ENCODE data around the gene LRBA. TPM values are rescaled to one million over a fixed set of nuclear protein-coding genes. Genes with fewer than 3 reads are reported as not detected.

Gene LRBA
- total RNA-seq, 1 experiment from 2014 or later = 12.5 TPM

GRCh38 chr4:150250293-150250997 is 764.6 kb downstream of the LRBA start:
- no peak for DNase-seq (ENCODE audit: low read depth)

- DNase-seq (ENCODE audit: low read depth) = peak; percentile 30
These were observed 766.9 kb downstream of the LRBA start for GRCh38 chr4:150248181-150248580.

- no peak for DNase-seq (ENCODE audit: low read depth)
These were observed 767.9 kb downstream of the LRBA start for GRCh38 chr4:150247184-150247583.

- peak; percentile 61 for DNase-seq (ENCODE audit: low read depth)
These were observed 770.5 kb downstream of the LRBA start for GRCh38 chr4:150244600-150244999.

DNA sequence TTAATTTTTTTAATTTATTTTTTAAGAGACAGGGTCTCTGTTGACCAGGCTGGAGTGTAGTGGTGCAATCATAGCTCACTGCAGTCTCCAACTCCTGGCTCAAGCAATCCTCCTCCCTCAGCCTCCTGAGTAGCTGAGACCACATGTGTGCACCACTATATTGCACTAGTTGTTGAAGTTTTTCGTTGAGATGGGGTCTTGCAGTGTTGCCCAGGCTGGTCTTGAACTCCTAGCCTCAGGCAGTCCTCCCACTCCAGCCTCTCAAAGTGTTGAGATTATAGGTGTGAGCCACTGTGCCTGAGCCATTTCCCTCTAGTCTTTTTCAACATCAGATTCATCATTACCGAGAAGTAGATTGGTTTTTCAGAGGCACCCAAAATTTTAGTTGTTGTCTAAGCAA is 771.2 kb downstream of the LRBA start:
- no peak for DNase-seq (ENCODE audit: low read depth)

DNA sequence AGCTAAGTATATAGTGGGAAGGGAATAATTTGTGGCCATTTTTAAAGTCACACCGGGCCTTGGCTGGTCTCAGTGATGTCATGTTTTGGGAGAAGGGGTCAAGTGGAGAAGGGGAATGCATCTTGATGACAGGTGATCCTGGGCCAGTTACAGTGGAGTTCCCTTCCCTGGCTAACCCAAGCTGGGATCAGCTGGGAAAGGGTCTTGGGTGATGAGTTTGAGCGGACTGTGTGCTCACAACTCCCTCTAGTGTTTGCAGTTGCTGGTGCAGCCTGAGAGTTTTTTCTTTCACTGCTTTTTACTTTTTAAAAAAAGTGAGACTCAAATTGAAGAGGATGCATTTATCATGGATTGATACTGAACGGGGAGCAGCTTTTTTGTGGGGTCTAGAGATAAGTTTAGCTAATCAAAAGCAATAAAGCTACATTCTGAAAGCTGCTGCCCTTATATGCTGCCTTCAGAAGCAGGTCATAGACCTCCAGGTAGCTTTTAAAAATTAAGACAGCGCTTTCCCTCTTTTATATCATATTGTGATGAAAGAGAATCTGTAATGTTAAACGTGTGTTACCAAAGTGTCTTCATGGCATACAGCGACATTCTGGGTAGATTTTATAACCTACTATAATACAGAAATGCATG is 772.1 kb downstream of the LRBA start:
- peak; percentile 40 for DNase-seq (ENCODE audit: low read depth)

DNA sequence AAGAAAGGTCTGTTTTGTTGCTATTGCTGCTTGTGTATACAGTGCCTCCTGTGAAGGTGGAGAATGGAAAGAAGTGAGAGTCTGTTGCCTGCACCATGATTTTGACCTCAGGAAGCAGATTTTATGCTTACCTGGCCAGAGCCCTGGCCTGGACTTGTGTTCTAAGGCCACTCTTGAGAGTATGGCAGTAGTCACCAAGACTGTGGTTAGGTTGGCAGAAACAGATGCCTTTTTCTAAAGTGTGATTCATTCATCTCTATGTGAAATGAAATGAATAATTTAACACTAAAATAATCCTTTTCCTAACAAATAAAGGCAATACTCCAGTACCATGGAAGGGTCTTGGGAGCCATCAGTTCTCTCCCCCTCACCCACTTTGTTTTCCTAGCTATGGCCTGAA is 775.1 kb downstream of the LRBA start:
- DNase-seq (ENCODE audit: low read depth) = no peak

DNA sequence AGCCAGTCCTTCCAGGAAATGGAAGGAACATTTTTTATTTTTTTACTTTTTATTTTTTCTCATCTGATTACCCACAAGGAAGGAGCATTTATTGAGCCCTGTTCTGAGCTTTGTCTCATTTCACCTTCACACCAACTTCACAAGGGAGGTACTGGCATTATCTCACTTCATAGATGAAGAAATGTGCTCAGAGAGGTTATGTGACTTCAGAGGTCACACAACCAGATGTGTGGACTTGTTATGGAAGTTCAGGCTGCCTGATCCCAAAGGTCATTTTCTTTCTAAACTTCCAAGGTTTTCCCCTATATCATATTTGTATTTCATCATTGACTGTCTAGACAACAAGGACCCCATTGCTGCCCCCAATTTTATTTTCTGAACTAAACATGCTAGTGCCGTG is 776.5 kb downstream of the LRBA start:
- DNase-seq (ENCODE audit: low read depth) = no peak

- DNase-seq (ENCODE audit: low read depth) = peak; percentile 80
These were observed 777.8 kb downstream of the LRBA start for GRCh38 chr4:150237110-150237872.

- DNase-seq (ENCODE audit: low read depth) = no peak
These were observed 778.5 kb downstream of the LRBA start for GRCh38 chr4:150236626-150237025.

GRCh38 chr4:150235808-150236271 is 779.2 kb downstream of the LRBA start:
- no peak for DNase-seq (ENCODE audit: low read depth)

GRCh38 chr4:150235317-150235716 is 779.8 kb downstream of the LRBA start:
- DNase-seq (ENCODE audit: low read depth) = no peak

- DNase-seq (ENCODE audit: low read depth) = peak; percentile 32
These were observed 780.8 kb downstream of the LRBA start for GRCh38 chr4:150234246-150234645.

GRCh38 chr4:150232029-150232428 is 783.1 kb downstream of the LRBA start:
- DNase-seq (ENCODE audit: low read depth) = no peak

DNA sequence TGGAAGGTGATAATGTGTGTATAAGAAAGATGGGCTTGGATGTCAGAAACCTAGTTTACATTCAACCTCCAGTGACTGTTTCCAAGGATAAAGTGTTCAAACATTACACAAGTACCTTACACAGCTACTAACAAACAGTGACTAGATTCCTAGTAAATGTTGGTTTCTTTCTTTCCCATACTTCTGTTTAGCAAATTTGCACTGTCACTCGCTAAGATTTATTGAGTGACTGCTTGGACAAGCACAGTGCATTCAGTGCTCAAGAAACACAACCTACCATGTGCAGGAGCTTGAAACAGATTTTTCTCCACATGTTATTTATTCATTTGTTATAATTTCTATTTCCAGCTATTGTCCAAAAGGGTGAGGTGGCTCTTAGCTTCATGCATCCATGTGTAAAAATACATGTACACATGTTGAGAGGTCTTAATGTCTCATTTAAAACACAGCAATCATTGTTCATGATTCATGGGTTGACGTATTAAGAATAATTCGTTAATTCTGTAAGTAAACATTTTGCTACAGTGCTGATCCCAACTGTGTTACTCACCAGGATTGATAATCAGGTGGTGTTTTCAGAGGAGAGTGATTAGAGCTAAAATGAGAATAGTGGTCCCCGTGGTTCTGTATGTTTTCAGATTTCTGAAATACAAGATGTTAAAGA is 783.8 kb downstream of the LRBA start:
- no peak for DNase-seq (ENCODE audit: low read depth)

GRCh38 chr4:150230561-150230960 is 784.5 kb downstream of the LRBA start:
- no peak for DNase-seq (ENCODE audit: low read depth)

GRCh38 chr4:150229520-150229919 is 785.6 kb downstream of the LRBA start:
- peak; percentile 75 for DNase-seq (ENCODE audit: low read depth)

GRCh38 chr4:150224896-150225591 is 790.0 kb downstream of the LRBA start:
- peak; percentile 64 for DNase-seq (ENCODE audit: low read depth)

- DNase-seq (ENCODE audit: low read depth) = peak; percentile 32
These were observed 795.2 kb downstream of the LRBA start for GRCh38 chr4:150219841-150220240.

- DNase-seq (ENCODE audit: low read depth) = no peak
These were observed 796.6 kb downstream of the LRBA start for GRCh38 chr4:150218447-150218846.

DNA sequence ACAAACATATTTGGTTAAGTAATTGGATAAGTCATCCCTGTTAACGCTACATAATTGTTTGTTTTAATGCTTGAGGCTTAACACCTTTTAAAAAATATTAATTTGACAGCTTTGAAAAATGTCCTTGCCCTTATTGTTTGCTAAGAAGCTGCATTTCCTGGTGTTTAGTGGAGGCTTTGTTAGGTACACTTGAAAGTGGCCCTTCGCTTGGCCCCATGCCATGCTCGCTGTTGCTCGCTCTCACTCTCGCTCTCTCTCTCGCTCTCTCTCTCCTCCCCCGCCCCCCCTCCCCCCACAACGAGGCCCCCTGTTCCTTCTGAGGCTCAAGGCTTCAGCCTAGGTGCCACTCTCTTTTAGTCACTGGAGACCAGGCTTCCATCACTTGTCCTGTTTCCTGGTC is 797.3 kb downstream of the LRBA start:
- DNase-seq (ENCODE audit: low read depth) = no peak

GRCh38 chr4:150217192-150217591 is 797.9 kb downstream of the LRBA start:
- peak; percentile 62 for DNase-seq (ENCODE audit: low read depth)
